Measurements from ENCODE around the gene COG5.

COG5 gene

GRCh38 chr7:107321611-107322010 lies 242.1 kb downstream of the COG5 start:
- DNase-seq = no peak

GRCh38 chr7:107319724-107320228 lies 243.9 kb downstream of the COG5 start:
- DNase-seq = no peak

- no peak for DNase-seq
Measured at GRCh38 chr7:107318523-107319160, 245.1 kb downstream of the COG5 start.

DNA sequence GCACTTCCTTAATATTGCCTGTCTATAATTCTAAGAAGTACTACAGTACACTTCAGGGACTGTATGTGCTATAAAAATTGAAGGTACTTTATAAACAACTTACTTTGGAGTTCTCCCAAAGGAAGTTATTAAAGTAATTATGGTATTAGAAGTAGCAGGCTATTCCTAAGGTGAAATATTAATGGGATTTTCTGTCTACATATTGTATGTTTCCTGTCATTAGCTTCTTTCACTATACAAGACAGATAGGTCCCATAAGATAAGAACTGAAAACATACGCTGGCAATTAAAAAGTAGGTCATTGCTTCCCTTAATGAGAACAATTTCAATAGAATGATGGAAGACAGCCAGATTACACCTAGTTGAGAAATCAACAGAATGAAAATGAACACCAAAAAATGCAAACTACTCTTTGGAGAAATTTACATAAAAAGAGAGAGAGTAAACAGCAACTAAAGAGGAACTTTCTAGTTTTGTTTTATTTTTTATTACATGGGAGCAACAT lies 248.0 kb downstream of the COG5 start:
- no peak for DNase-seq

GRCh38 chr7:107313355-107313754 lies 250.4 kb downstream of the COG5 start:
- no peak for DNase-seq

GRCh38 chr7:107312418-107312817 lies 251.3 kb downstream of the COG5 start:
- DNase-seq = no peak

DNA sequence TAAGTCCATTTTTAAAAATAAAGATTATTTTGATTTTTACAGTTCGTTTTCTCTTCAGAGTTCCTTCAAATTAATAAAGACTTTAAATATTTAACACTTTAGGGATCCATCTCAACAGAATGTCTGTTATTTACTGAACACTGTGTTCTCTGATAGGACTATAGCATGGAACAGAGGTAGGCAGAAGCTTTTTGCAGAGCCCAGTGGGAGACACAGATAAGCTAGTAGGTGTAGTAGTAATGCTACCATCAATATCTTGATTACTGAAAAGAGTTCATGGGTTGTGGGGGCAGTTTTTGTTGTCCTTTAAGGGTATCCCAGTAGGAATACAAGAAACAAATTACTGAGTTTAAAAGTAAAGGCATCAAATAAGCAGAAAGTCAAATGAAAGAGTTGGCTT lies 254.4 kb downstream of the COG5 start:
- no peak for DNase-seq

DNA sequence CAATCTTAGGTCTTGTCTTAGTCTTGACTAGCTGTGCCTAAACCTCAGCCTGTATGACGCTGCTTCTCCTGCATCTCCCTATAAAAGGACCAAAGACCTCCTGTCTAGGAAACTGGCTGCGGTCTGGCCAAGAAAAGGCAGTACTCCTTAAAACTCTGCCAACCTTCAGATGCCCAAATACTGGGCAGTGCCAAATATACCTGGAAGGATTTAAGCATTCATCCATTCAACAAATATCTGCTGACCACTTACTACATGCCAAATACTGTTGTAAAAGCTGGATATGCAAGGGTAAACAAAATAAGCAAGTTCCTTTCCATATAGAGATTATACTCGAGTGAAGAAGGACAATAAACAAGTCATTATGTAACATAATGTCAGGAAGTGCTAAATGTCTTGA lies 259.1 kb downstream of the COG5 start:
- DNase-seq = no peak

GRCh38 chr7:107304063-107304462 lies 259.7 kb downstream of the COG5 start:
- no peak for DNase-seq

GRCh38 chr7:107302250-107302847 lies 261.4 kb downstream of the COG5 start:
- no peak for DNase-seq

- no peak for DNase-seq
Measured at GRCh38 chr7:107294182-107294581, 269.5 kb downstream of the COG5 start.

- DNase-seq = no peak
Measured at GRCh38 chr7:107292591-107292990, 271.1 kb downstream of the COG5 start.

DNA sequence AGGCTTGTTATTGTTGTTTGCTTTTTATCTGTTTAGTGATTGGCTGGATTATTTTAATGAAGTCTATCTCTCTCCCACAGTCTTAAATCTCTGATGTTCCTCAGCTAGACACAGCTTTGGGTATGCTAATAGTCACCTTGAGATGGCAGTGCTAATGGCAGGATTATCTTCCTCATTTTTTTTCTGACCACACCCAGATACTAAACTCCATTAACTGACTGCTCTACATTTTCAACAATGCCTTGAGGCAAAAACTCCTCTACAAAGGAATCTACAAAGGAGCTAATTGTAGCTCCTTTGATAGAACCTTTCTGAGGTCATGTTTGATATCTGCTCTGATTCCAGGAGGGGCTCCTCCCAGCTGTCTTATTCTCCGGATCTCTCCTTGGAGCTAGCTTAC lies 272.3 kb downstream of the COG5 start:
- DNase-seq = no peak

GRCh38 chr7:107286751-107287621 lies 276.7 kb downstream of the COG5 start:
- no peak for DNase-seq

DNA sequence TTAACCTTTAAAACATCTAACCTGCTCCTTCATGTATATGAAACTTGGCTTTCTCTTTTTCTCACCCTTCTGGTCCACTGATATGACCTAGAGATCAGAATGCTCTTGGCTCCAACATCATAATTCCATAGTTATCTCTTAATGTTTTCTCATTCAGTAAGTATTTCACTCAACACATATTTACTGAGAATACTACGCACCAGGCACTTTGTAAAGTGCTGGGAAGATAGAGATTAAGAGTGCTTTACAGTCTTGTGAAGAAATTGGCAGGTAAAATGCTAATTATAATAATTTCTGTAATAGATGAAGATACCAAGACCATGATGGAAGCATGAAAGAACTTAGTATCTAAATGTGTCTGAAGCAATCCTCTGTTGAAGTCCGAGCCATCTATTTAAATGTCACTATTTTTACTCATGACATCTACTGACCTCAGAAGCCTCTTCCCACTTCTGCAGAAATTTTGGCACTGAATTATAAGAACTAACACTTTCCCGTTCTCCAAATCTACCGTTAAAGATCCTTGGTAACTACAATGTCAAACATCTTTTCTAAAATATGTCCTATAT lies 278.7 kb downstream of the COG5 start:
- no peak for DNase-seq

DNA sequence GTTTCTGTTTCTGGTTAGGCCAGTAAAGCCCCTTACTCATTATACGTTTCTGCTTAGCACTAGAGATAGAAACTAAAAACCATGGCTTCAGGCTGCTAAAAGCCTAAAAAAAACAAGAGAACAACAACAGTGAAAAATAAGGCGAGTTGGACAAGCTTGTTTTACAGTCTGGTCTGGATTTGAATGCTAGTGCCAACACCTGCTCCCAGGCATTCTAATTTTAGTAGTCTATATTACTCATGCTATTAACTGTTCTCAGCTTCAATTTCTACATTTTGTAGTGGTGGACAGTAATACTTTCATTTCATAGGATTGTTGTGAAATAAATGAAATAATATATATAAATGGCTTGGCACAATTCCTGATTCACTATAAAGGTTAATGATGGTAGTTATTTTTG lies 286.4 kb downstream of the COG5 start:
- no peak for DNase-seq

DNA sequence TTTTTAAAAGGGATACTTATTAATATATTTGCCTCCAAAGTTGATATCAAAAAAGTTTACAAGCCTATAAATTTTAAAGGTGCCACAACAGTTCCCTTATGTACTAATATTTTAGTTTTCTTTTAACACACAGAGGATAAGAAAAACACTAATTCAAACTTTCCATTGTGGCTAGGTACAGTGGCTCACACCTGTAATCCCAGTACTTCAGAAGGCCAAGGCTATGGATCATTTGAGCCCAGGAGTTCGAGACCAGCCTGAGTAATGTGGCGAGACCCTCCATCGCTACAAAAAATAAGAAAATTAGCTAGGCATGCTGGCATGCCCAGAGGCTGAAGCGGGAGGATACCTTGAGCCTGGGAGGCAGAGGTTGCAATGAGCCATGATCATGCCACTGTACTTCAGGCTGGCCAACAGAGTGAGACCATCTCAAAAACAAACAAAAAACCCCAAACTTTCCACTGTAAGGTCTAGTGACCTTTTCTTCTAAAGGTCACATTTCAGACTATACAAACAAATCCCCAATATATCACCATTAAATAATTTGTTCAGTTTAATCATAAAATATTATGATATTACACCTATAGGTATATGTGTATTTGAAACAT lies 287.4 kb downstream of the COG5 start:
- DNase-seq = no peak

DNA sequence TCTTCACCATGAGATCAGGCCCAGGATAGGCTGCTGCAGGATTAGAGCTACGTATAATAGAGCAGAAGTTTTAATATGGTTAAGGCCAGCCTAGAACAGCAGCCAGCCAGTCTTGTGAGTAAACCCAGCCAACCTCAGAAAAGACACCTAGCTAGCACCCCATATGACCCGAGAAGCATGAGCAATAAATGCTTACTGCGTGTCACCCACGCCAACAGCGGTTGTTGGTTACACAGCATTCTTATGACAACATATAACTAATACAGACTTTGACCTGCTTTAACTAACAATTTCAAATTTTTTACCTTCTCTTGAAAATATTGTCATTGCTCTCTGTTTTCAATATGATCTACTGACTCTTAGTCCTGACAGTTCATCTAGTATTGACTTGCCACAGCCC lies 289.2 kb downstream of the COG5 start:
- no peak for DNase-seq

GRCh38 chr7:107269790-107270189 lies 293.9 kb downstream of the COG5 start:
- no peak for DNase-seq

GRCh38 chr7:107268594-107268993 lies 295.1 kb downstream of the COG5 start:
- DNase-seq = no peak

- DNase-seq = no peak
Measured at GRCh38 chr7:107267138-107267537, 296.6 kb downstream of the COG5 start.

DNA sequence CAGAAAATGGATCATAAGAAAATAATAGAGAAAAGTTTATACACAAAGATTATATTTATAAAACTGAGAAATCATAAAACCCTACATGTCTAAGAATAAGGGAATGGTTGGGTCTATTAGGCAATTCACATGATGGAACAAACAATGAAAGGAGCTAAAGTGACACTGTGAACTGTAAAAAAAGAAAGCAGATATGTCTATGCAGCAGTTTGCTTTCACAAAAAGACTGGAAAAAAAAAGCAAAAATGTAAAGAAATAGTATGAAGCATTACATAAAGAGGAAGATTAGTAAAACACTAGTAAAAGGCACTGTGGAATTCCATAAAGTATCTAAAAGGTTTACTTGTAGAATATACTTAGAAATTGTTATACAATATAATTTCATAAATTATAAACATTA lies 299.0 kb downstream of the COG5 start:
- DNase-seq = no peak

DNA sequence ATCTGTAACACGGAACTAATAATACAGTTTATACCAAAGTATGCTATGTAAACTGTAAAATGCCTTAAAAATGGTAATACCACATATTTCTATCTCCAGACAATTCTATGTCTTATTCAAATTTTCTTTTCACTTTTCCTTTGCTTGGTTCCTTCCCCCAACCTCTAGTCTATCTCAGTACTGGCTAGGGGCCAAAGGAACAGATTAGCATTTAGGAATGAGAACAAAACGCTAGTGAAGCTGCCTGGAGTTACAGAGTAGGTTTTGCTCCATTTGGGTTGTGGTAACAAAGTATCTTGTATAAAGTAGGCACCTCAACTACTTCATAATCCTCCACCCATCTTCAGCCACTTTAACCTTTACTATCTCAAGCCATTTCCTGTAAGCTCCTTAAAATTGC lies 300.9 kb downstream of the COG5 start:
- DNase-seq = no peak

All from stimulated activated CD4-positive, alpha-beta T cell treated with anti-CD3 and anti-CD28 coated beads, Interleukin-12 subunit alpha, Interleukin-12 subunit beta, amount 100 ng/mL, for 4 hours (primary cell).